Prostate gland (tissue), 2 donors: ENCODE measurements around the gene POU4F3.

Source experiments
- CTCF ChIP-seq, 4 experiments: fragments of 200-600 bp in 2 of 4; fragments of 450-650 bp in 2 of 4; sonication (generic) in 2 of 4; IDR thresholded peaks; 1 replicate in 3 of 4; 2 replicates in 1 of 4; pipeline ENCODE4 v1.5.1; 2016 to 2019; ENCODE audit warnings: antibody characterized with exemption in 4 of 4, mild to moderate bottlenecking in 2 of 4, moderate library complexity in 2 of 4
- POLR2A ChIP-seq: fragments of 450-650 bp; IDR thresholded peaks from one replicate; pipeline ENCODE4 v1.6.1; 2016; ENCODE audit warnings: antibody characterized with exemption, mild to moderate bottlenecking
- POLR2AphosphoS5 ChIP-seq: sonication (generic); formaldehyde crosslinking; IDR thresholded peaks from one replicate; pipeline ENCODE4 v1.6.1; 2017; ENCODE audit warnings: antibody characterized with exemption

- TF ChIP-seq CTCF (IDR thresholded peaks at IDR 0.05): no peak
- TF ChIP-seq POLR2A: no peak
- no peak for TF ChIP-seq POLR2AphosphoS5
Measured at GRCh38 chr5:146388386-146388785, 49.7 kb downstream of the POU4F3 start.
